Mucosa of descending colon (tissue), 3 donors: ENCODE data around the gene KLHDC1. TPM values are rescaled to one million over a fixed set of nuclear protein-coding genes. Genes with fewer than 3 reads are reported as not detected.

Source experiments
- ATAC-seq: fragments of 200-7000 bp; cut with Tn5 transposase; one replicate; pipeline ENCODE4 v1.9.1; 2020; ENCODE audit warnings: mild to moderate bottlenecking, moderate library complexity
- DNase-seq, 3 donors: peaks; one replicate each; pipeline ENCODE4 v3.0.0-alpha.2; 2020
- H3K36me3 ChIP-seq: fragments of 200-600 bp; one replicate; pipeline ENCODE4 v1.8.0; 2021; ENCODE audit warnings: low read depth, mild to moderate bottlenecking
- H3K4me1 ChIP-seq: fragments of 200-600 bp; one replicate; pipeline ENCODE4 v1.8.0; 2021; ENCODE audit warnings: low read depth, mild to moderate bottlenecking
- H3K4me3 ChIP-seq: fragments of 200-600 bp; one replicate; pipeline ENCODE4 v1.8.0; 2021; ENCODE audit warnings: mild to moderate bottlenecking
- H3K9me3 ChIP-seq: fragments of 200-600 bp; one replicate; pipeline ENCODE4 v1.8.0; 2021; ENCODE audit warnings: mild to moderate bottlenecking
- intact Hi-C, 2 donors: fragments of 100-400 bp; cut with DNase I in 1 of 2; cut with micrococcal nuclease in 1 of 2; formaldehyde crosslinking; loops; one replicate each; pipeline versions ENCODE4 v1.11.0 to v1.11.1; 2022; cut with DNase I, micrococcal nuclease
- total RNA-seq, 3 donors: library from RNA; stranded (reverse); fragmentation: NEBNext Ultra II Directional in 2 of 3; extraction: Animal tissue kit (Norgen Biotek cat#: 25700) in 2 of 3; gene quantifications; one replicate each; pipeline versions ENCODE4 v1.2.1 to v1.2.4, GENCODE V29; 2021 to 2023
- TF ChIP-seq, protein P1 (sequence below): fragments of 200-600 bp; IDR thresholded peaks from one replicate; pipeline ENCODE4 v1.8.0; 2022; ENCODE audit warnings: antibody characterized with exemption, mild to moderate bottlenecking
- donor health status: DM: no; HTN: no; CAD: no; lungs with moderate emphysema.
- donor health status: DM: no; HTN: no; CAD: no.
- donor health status: DM: no; HTN: yes; CAD: no.

The KLHDC1 gene
- total RNA-seq, 3 donors from 2014 or later: 1.8 to 12.5 (median 2.7) TPM

- Histone ChIP-seq H3K4me1 (no peaks in the 10 kb centered on the region), H3K36me3 (no peaks in the 10 kb centered on the region), H3K4me3 (no peak overlapping the region), H3K9me3 (no peaks in the 10 kb centered on the region)
- ATAC-seq: no peak
- TF ChIP-seq, protein P1, sequence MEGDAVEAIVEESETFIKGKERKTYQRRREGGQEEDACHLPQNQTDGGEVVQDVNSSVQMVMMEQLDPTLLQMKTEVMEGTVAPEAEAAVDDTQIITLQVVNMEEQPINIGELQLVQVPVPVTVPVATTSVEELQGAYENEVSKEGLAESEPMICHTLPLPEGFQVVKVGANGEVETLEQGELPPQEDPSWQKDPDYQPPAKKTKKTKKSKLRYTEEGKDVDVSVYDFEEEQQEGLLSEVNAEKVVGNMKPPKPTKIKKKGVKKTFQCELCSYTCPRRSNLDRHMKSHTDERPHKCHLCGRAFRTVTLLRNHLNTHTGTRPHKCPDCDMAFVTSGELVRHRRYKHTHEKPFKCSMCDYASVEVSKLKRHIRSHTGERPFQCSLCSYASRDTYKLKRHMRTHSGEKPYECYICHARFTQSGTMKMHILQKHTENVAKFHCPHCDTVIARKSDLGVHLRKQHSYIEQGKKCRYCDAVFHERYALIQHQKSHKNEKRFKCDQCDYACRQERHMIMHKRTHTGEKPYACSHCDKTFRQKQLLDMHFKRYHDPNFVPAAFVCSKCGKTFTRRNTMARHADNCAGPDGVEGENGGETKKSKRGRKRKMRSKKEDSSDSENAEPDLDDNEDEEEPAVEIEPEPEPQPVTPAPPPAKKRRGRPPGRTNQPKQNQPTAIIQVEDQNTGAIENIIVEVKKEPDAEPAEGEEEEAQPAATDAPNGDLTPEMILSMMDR: no peak
- intact Hi-C loops: no loop called here
- DNase-seq: no peak
Observed at GRCh38 chr14:49670475-49670874, 22.4 kb upstream of the KLHDC1 start.

GRCh38 chr14:49673586-49673985, 19.3 kb upstream of the KLHDC1 start:
- intact Hi-C loops: no loop called here
- no peak overlapping the region for H3K4me3 ChIP-seq
- ATAC-seq: no peak
- no peaks in the 10 kb centered on the region for H3K36me3 ChIP-seq
- TF ChIP-seq, protein P1: no peak
- H3K9me3 ChIP-seq: no peaks in the 10 kb centered on the region
- H3K4me1 ChIP-seq: no peaks in the 10 kb centered on the region
- no peak for DNase-seq

DNA sequence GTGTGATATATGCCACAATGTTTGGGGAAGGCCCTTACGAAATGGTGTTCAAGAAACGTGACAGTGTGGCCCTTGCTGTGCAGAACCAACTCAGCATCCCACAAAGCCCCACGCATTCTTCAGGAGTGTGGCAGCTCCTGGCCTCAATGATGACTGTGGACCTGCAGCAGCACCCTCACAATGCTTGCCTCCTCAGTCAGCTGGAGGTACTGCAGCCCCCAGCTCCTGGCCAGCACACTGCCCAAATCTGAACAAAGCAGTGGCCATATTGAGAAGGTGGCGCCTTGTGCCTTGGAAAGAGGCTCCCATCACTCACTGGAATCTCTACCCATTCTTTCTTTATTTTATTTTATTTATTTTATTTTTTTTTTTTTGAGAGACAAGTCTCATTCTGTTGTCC, 15.3 kb upstream of the KLHDC1 start:
- H3K4me1 ChIP-seq: no peaks in the 10 kb centered on the region
- H3K9me3 ChIP-seq: no peaks in the 10 kb centered on the region
- H3K36me3 ChIP-seq: no peaks in the 10 kb centered on the region
- no peak overlapping the region for H3K4me3 ChIP-seq
- TF ChIP-seq, protein P1: no peak
- intact Hi-C loops: no loop called here
- ATAC-seq (no peak), DNase-seq (no peak)

- no peaks in the 10 kb centered on the region for H3K4me1 ChIP-seq
- no peaks in the 10 kb centered on the region for H3K36me3 ChIP-seq
- no peaks in the 10 kb centered on the region for H3K9me3 ChIP-seq
- no peak for ATAC-seq
- DNase-seq: no peak
- H3K4me3 ChIP-seq: no peak overlapping the region
- TF ChIP-seq, protein P1: no peak
- intact Hi-C loops: no loop called here
Observed at GRCh38 chr14:49679271-49679670, 13.6 kb upstream of the KLHDC1 start.

- Histone ChIP-seq H3K4me1 (peaks cover 4% of the 10 kb centered on the region), H3K9me3 (no peaks in the 10 kb centered on the region), H3K4me3 (no peak overlapping the region), H3K36me3 (no peaks in the 10 kb centered on the region)
- DNase-seq (no peak), ATAC-seq (no peak)
- TF ChIP-seq, protein P1: no peak
- intact Hi-C loops: no loop called here
Observed at GRCh38 chr14:49686425-49686824, 6.5 kb upstream of the KLHDC1 start.
